ENCODE measurements around the gene RALGAPA2.

- TF ChIP-seq CTCF (IDR thresholded peaks at IDR 0.05) (no peak), POLR2AphosphoS5 (IDR thresholded peaks at IDR 0.05; ENCODE audit: low read depth, low read length) (no peak), SIN3A (IDR thresholded peaks at IDR 0.05; ENCODE audit: borderline replicate concordance, insufficient read depth, low read depth, low read length) (no peak), TCF7L2 (IDR thresholded peaks at IDR 0.05; ENCODE audit: low read depth, low read length) (no peak)
Observed at GRCh38 chr20:20529597-20529996, 182.8 kb downstream of the RALGAPA2 start.

Measured in Panc1 (cell line).